Subcutaneous preadipocyte (primary cell): ENCODE results near the gene GJC3. TPM values are rescaled to one million over a fixed set of nuclear protein-coding genes. Genes with fewer than 3 reads are reported as not detected.

Experiments used
- small RNA-seq: library from RNA; depleted of rRNA; stranded (forward); fragments of <200 nt; gene quantifications from one replicate; pipeline ENCODE3, GENCODE V24; 2012
- total RNA-seq: library from RNA; depleted of rRNA; stranded (reverse); fragments of >200 nt; gene quantifications from 2 replicates; pipeline ENCODE4 v1.2.3, GENCODE V29; 2012

The GJC3 gene, protein sequence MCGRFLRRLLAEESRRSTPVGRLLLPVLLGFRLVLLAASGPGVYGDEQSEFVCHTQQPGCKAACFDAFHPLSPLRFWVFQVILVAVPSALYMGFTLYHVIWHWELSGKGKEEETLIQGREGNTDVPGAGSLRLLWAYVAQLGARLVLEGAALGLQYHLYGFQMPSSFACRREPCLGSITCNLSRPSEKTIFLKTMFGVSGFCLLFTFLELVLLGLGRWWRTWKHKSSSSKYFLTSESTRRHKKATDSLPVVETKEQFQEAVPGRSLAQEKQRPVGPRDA
- total RNA-seq: 0.20 TPM in 1 of 2 replicates, not detected in the other

DNA sequence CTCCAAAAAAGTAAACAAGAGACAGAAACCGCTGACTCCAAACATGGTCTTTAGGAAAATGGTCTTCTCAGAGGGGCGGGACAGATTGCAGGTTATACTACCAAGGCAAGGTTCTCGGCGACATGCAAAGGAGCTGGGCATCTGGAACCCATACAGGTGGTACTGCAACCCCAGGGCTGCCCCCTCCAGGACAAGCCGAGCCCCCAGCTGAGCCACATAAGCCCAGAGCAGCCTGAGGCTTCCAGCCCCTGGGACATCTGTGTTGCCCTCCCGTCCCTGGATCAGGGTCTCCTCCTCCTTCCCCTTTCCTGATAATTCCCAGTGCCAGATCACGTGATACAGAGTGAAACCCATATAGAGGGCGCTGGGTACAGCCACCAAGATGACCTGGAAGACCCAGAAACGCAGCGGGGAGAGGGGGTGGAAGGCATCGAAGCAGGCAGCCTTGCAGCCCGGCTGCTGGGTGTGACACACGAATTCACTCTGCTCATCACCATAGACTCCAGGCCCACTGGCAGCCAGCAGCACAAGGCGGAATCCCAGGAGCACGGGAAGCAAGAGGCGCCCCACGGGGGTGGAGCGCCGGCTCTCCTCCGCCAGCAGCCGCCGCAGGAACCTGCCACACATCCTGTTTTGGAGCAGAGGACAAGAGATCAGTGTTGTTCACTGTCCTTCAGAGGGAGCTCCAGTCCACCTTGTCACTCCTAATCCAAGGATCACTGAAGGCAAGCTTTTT is at the start of gene GJC3:
GJC3 (minus strand) TSS at position 627 of the 736 bp plus-strand sequence; CDS start at position 627, 0 bp downstream.

DNA sequence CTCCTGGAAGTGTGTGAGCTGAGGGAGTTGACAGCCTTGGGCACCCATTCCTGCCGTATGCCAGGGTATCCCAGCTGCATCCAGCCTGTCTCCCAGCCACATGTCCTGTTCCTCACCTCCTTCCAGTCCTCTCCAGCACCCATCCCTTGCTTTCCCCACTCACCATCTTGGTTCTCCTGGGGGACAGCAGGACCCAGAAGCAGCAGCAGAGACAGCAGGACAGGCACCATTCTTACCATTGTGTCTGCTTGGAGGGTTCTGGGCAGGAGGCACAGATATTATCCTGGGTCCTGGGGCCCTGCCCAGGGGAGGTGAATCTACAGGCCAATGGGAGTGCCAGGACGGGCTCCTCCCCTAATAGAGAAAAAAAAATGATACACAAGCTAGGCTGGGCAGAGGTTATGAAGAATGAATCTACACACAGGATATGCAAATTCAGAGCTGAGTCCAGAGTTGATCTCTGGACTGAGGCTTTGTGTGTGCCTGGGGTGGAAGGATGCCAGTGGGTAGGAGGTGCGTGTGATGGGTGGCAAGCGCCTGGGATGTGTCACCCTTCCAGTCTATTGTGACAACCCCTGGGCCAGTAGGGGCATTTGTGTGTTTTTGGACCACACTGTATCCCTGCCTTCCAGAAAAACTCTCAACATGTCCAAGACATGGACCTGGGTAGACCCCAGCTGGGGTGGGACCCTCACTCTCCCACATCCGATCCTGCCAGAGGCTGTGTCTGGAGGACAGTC is 46.5 kb upstream of the GJC3 start, which contains the start of gene AZGP1:
AZGP1 (minus strand) TSS at position 250 of the 740 bp plus-strand sequence; CDS start at position 239, 11 bp downstream.

DNA sequence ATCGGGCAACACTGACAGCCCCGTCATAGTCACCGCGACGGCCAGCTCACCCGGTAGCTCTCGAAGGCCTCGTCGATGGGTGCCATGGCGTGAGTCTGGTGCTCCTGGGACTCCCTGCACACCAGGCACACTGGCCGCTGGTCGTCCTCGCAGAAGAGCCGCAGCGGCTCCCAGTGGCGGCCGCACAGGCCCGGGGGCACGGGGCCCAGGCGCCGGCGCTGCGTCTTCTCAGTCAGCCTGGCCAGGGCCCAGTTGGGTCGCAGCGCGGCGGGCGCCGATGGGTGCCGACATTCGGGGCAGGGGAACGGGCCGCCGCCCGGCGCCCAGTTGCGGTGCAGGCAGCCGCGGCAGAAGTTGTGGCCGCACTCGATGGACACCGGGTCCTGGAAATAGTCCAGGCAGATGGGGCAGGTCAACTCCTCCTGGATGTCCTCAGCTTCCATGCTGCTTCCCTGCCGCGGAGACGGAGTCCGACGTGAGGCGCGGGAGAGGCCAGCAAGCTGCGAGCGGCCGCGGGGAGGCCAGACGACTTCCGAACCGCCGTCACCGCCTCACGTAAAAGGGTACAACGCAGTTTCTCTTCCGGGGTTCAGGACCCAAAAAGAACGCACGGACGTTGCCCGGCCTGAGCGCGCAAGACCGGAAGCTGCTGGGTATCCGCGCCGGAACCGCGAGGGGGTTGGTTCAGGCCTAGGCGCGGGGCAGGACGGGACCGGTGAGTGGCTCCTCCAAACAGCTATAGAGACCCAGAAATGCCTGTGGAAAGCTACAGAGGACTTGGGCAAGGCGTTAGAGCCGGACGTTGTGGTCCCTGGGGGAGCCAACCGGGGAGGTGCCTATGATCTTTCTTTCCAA is 10.2 kb downstream of the GJC3 start, which contains the start of gene TRIM4:
TRIM4 (minus strand) TSS at position 572 of the 855 bp plus-strand sequence; CDS start at position 443, 129 bp downstream.

DNA sequence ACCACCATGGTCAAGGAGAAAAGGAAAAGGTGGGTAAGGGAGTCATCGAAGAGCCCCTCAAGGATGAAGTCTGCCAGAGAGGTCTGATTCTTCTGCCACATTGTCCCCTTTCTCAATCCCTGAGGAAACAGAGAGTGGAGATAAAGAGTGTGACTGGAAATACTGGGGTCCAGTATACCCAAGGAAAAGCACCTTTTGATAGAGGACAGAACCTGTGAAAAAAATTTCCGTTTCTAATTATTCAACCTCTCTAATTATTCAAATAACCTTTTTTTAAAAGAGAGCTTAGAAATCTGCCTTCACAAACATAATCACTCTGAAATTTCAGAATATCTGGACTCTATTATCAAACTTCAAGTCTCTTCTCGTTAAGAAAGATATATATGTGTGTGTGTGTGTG is 52.5 kb downstream of the GJC3 start, which contains the start of gene OR2AE1:
OR2AE1 (minus strand) TSS at position 101 of the 400 bp plus-strand sequence; CDS start at position 101, 0 bp downstream.

Small RNA genes within 50 kb of the gene (small RNA-seq; reads per million reads assigned to genes)
- not detected for gene RF00019
- gene RF00561: not detected

Other genes with a start within 250 kb of the GJC3 start
- gene CYP3A5, start 249.6 kb downstream of the GJC3 start, total RNA-seq: 2.0 and 4.0 TPM in 2 replicates
- gene CYP3A7, start 194.4 kb downstream of the GJC3 start, total RNA-seq: not detected in 2 replicates
- not detected in 2 replicates for gene CYP3A4, start 145.4 kb downstream of the GJC3 start, total RNA-seq
- not detected in 2 replicates for gene CYP3A43, start 101.6 kb downstream of the GJC3 start, total RNA-seq
- under 0.01 TPM in 1 of 2 replicates, not detected in the other for gene OR2AE1, start 52.6 kb downstream of the GJC3 start, total RNA-seq
- gene TRIM4, start 10.1 kb downstream of the GJC3 start, total RNA-seq: 20.9 and 22.3 TPM in 2 replicates
- not detected in 2 replicates for gene AZGP1, start 46.4 kb upstream of the GJC3 start, total RNA-seq
- 33.1 and 36.0 TPM in 2 replicates for gene ZKSCAN1, start 86.0 kb upstream of the GJC3 start, total RNA-seq
- 7.7 and 8.0 TPM in 2 replicates for gene ZSCAN21, start 120.2 kb upstream of the GJC3 start, total RNA-seq
- gene ZNF3, start 152.1 kb upstream of the GJC3 start, total RNA-seq: 17.3 and 21.3 TPM in 2 replicates
- 53.6 and 65.9 TPM in 2 replicates for gene COPS6, start 159.3 kb upstream of the GJC3 start, total RNA-seq
- 95.2 and 194 TPM in 2 replicates for gene MCM7, start 171.8 kb upstream of the GJC3 start, total RNA-seq
- gene AP4M1, start 172.0 kb upstream of the GJC3 start, total RNA-seq: 14.1 and 15.8 TPM in 2 replicates
- 34.2 and 44.2 TPM in 2 replicates for gene TAF6, start 189.7 kb upstream of the GJC3 start, total RNA-seq
- gene CNPY4, start 190.0 kb upstream of the GJC3 start, total RNA-seq: 10.8 and 17.3 TPM in 2 replicates
- 0.73 and 1.6 TPM in 2 replicates for gene MBLAC1, start 197.3 kb upstream of the GJC3 start, total RNA-seq
- gene LAMTOR4, start 219.3 kb upstream of the GJC3 start, total RNA-seq: 59.4 and 82.3 TPM in 2 replicates
- gene TRAPPC14, start 229.1 kb upstream of the GJC3 start, total RNA-seq: 7.3 and 10.0 TPM in 2 replicates
- gene GAL3ST4, start 239.0 kb upstream of the GJC3 start, total RNA-seq: 1.8 and 3.7 TPM in 2 replicates
- 0.73 and 2.3 TPM in 2 replicates for gene GPC2, start 247.8 kb upstream of the GJC3 start, total RNA-seq
- 0.73 and 1.6 TPM in 2 replicates for gene STAG3, start 248.3 kb upstream of the GJC3 start, total RNA-seq